Measurements from ENCODE around the gene TRIM67.
"Not testable (repeated sequence)": the region's sequence is repeated elsewhere in the genome, so short reads cannot be mapped to it uniquely, and the experiment has no call there.

Gene TRIM67

DNA sequence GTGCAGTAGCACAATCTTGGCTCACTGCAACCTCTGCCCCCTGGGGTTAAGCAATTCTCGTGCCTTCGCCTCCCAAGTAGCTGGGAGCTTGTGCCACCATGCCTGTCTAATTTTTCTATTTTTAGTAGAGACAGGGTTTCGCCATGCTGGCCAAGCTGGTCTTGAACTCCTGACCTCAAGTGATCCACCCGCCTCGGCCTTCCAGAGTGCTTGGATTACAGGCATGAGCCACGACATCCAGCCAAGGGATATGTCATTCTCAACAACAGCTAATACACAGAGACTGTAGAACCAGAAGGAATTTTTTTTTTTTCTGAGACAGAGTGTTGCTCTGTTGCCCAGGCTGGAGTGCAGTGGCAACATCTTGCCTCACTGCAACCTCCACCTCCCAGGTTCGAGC lies 3.7 kb upstream of the TRIM67 start:
- not testable (repeated sequence) for DNase-seq (ENCODE audit: low spot score)

DNA sequence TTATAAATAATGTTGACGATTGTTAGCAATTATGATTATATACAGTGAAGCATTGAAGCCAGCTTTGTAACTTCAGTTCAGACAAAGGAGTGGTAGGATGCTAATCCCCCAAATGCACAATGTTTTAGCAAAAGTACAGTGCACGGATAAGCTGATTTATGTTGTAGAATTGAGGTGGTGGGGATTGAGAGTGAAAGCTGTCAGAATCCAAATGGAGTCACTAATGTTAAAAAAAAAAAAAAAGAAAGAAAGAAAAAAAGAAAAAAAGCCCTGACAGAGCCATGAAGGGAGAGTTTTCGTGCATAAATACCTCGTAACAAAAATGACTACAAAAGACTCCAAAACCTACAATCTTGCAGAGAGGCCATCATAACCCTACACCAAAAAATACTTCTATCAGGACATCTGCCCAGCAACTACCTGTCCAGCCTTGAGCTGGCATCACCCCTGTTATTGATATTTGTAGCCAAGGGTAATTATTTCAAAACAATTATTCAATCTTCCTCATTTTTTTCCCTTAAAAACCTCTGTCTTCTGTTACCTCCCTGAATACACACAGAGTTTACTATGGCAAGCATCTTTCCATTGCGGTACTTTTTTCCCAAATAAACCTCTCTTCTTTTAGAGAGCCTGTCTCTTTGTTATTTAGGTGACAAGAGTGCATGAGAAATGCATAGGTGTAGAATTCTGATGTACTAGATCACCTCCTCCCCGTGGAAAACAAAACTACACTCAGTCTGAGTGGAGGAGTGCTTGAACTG lies 2.5 kb upstream of the TRIM67 start:
- no peak for DNase-seq (ENCODE audit: low spot score)

DNA sequence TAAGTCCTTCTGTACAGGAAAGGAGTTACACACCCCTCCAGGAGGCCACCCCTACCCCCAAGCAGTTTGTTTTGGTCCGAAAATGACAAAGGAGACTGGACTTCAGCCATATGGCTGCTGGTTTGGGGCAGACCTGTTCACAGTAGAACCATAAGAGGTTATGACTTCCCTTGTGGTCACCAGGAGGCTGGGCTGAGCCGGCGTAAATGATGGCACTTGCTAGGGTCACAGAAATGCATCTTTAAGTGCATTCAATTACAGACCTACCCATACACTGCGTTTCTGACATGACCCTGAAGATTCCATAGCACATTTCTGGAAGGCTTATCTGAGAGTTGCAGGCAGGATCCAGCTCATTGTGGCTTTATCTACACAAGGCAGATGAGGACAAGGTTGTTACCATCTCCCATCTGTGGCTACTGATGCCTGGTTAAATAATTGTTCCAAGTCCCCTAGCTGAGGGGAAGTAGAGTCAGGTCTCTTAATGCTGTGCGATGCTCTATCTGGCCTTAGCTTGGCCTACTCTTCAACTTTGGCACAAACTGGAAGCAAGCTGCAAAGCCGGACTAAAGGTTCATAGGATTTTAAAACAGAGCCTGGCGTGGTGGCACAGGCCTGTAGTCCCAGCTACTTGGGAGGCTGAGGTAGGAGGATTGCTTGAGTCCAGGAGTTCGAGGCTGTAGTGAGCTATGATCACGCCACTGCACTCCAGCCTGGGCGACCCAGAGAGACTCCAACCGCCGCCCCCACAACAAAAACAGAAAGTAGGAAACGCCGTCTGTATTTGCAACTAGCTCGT lies 1.7 kb upstream of the TRIM67 start:
- no peak for DNase-seq (ENCODE audit: low spot score)

DNA sequence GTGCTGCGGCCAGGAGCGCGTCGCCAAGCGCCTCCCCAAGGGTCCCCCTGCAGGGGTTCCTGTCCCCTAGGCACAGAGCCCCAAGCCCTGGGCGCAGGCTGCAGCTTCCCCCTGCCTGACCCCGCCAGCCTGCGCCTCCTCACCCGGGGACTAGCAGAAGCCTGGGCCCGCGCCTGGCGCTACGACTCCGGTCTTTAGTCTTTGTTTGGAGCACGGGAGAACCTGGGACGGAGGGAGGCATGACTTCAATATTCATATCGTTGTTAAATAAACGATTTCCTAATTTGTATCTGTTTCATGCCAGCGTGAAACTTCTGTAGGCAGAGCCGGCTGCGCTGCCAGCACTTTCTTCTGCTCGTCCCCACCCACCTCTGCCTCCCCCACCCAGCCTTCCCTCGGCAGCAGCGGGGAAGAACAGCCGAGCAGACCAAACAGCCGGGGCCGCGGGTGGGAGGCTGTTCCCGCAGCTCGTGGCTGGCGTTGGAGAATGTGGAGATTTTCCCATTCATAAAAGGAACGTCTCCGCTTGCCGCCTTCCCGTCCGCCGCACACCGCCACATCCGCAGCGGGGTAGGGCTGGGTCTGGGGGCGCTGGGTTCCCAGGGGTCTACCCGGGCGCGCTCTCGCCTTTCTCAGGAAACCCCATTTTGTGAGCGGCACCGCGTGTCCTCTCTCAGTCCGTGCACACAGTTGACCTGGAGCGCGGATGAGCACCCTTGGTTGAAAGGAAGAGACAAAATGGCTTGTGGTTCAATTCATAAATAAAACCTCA lies 777 bp upstream of the TRIM67 start:
- no peak for DNase-seq (ENCODE audit: low spot score)

DNA sequence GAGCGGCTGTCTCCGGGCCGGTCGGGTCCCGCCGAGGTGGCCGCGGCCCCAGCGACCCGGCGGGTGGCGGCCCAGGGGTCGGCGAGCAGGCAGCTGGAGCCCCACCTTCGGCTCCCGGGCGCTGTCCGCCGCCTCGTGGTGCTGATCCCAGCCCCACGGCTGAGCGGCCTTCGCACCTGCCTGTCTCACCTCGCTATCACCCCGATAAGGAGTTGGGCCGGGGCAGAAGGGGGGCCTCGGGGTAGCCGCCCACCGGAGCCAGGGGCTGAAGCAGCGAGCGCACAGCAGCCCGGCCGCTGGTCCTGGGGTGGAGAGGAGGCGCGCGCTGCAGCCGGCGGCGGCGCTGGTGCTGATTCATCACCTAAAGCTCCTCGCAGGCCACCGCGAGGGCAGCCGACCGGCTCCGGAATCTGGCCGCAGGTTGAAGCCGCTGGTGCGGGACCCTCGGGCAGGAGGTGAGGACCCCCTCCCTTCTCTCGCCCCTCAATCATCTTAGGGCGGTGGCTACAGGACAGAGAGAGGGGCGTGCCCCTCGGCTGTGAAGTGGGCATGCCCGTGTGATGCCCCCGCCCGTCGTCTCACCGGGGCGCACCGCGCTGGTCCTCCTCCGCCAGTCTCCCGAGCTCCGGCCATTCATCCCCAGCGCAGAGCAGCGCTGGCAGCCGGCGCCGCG lies 575 bp downstream of the TRIM67 start:
- no peak for DNase-seq (ENCODE audit: low spot score)

DNA sequence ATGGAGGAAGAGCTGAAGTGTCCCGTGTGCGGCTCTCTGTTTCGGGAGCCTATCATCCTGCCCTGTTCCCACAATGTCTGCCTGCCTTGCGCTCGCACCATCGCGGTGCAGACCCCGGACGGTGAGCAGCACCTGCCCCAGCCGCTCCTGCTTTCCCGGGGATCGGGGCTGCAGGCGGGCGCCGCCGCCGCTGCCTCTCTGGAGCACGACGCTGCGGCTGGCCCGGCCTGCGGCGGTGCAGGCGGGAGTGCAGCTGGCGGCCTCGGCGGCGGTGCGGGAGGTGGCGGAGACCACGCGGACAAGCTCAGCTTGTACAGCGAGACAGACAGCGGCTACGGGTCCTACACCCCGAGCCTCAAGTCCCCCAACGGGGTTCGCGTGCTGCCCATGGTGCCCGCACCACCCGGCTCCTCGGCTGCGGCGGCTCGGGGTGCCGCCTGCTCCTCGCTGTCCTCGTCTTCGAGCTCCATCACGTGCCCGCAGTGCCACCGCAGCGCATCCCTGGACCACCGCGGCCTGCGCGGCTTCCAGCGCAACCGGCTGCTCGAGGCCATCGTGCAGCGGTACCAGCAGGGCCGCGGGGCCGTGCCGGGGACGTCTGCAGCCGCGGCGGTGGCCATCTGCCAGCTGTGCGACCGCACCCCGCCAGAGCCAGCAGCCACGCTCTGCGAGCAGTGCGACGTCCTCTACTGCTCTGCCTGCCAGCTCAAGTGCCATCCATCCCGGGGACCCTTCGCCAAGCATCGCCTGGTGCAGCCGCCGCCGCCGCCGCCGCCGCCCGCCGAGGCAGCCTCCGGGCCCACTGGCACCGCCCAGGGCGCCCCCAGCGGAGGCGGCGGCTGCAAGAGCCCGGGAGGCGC lies 1.3 kb downstream of the TRIM67 start:
- no peak for DNase-seq (ENCODE audit: low spot score)

DNA sequence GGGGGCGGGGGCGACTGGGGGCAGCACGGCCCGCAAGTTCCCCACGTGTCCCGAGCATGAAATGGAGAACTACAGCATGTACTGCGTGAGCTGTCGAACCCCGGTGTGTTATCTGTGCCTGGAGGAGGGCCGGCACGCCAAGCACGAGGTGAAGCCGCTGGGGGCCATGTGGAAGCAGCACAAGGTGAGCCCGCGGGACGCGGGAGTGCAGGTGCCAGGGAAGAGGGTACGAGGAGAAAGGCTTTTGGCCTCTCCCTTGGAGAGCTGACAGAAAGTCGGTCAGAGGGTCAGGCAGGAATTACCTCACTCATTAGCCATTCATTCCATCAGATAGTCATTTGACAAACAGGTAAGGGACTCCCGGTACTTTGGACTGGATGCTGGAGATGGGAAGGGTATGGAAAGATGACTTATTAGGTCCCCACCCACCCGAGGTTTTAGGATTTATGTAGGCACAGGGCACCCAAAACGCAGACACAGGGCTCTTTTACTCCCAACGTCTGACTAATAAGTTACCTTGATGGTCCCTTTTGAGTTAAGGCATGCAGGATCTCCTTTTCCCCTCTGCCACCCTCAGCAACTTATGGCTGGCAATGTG lies 2.1 kb downstream of the TRIM67 start:
- DNase-seq (ENCODE audit: low spot score) = no peak

DNA sequence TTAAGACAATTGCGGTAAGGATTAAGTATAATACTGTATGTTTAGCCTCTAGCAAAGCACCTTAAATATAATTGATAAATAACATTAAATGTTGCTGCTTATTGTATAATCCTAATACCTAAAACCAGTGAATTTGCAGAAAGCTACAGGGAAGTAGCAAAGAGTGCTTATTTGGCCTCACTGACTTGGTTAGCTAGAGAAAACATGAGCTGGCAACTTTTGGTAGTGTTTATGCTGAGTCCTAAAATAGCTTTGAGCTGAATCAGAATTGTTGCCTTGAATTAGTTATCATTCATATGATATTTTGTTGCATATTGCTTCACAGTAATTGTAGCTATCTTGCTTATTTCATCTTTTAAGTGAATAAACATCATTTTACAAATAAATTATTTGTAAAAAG lies 3.5 kb downstream of the TRIM67 start:
- no peak for DNase-seq (ENCODE audit: low spot score)

DNA sequence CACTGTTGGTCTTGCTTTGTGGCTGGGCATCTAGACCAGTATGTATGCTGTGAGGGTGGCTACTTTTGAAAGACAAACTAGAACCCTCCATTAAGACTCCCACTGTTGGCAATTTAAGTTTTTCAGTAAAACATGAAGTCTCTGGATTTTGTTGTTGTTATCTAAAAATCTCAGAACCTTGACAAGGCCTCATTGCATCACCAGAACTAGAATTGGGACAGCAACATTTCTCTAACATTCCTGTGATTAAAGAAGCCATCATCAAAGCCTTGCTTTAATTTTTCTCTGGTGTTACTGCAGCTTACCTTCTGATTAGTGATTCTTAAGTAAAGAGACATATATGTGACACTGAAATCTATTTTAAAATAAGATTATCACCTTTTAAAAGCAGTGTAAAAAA lies 4.5 kb downstream of the TRIM67 start:
- DNase-seq (ENCODE audit: low spot score) = no peak

DNA sequence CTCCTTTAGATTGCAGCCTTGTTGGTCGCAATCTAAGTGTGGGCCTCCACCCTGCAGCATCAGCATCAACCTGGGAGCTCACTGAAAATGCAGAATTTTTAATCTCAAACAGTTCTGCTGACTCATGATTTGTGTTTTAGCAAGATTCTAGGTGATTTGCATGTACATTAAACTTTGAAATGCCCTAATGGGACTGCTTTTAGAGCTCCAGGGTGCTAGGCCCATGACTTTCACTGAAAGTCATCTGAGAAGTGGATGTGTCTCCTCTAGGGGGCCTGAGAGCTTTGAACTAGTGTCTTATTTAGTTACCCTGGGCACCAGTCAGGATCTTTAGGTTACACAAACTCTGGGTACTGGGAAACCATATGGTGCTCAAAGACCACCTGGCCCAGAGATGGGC lies 9.0 kb downstream of the TRIM67 start:
- peak; percentile 34 for DNase-seq (ENCODE audit: low spot score)

DNA sequence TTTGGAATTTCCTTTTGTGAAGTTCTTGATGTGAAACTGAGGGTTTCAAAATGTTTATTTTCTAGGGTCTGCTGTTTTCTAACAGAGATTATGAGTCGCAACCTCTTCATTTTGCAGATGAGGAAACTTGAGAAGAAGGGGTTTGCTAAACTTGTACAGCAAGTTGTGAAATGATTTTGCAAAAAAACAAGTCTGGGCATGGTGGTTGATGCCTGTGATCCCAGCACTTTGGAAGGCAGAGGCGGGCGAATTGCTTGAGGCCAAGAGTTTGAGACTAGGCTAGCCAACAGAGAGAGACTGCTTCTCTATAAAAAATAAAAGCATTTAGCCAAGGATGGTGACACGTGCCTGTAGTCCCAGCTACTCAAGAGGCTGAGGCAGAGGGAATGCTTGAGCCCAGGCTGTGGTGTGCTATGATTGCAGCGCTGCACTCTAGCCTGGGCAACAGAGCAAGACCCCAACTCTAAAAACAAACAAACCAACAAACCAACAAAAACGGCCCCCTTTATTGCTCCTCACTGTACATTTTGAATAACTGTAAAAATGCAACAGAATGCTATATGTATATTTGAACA lies 9.9 kb downstream of the TRIM67 start:
- no peak for DNase-seq (ENCODE audit: low spot score)

DNA sequence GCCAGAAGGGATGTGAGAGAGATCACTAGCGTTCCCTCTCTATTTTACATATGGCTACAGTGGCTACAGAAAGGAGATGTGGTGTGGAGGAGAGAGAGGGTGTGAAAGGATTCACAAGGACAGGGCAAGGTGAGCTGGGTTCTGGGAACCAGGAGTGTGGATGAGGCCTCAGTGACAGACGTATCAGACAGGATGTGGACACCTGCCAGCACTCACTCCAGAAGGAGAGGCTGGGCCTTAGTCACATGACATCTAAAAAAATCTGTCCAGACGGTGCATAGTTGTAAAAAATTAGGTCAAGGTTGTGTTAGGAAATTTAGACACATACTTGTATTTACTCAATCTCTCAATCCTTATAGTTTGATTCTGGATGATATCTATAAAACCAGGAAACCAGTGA lies 10.6 kb downstream of the TRIM67 start:
- no peak for DNase-seq (ENCODE audit: low spot score)

DNA sequence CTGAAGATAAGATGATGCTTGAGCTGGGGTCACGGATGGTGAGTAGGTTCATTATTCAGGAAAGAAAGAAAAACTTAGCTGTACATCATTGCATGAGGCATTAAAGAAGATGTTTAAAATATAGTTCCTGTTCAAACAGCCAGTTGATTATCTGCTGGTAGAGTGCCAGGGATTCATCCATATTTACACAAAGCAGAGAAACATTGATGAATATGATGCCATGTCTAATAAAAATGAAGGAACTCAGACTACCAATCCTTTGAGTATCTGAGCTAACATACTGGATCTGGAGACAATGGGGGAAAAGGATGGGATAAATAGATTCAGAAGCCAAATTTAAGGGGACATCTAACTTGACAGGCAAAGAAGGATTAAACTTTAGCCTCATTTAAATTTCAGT lies 14.6 kb downstream of the TRIM67 start:
- no peak for DNase-seq (ENCODE audit: low spot score)

DNA sequence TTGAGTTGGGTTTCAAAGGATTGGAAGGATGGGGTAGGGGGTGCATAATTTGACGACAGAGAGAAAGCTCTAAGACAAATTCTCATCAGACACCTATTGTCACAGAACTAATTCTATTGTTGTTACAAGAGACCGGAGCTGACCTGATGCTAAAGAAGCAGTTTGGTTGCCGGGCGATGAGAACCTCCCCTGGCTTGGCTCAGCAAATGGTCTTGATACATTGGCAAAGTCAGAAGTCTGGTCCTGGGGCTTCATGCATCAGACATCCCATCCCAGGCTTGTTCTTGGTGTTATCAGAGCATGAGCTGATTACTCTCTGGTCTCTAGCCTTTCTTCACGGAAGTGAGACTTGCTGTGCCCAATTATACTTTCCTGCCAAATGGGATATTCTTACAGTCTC lies 15.4 kb downstream of the TRIM67 start:
- no peak for DNase-seq (ENCODE audit: low spot score)

DNA sequence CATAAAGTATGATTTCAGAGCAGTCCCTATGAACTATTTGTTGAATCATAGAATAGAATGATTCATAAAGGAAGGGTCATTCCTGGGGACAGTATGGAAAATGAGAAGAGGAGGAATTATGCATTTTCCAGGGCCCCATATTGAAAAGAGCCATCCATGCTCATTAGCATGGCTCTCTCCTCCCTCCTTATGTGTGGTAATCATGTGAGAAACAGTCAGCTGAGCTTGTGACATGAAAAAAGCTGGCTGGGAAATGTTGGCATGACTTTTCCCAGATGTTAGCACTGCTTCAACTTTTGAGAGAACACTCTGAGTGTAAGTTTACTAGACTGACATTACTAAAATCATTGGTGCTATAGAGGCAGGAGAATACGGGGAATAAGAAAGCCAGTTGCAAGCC lies 16.1 kb downstream of the TRIM67 start:
- no peak for DNase-seq (ENCODE audit: low spot score)

DNA sequence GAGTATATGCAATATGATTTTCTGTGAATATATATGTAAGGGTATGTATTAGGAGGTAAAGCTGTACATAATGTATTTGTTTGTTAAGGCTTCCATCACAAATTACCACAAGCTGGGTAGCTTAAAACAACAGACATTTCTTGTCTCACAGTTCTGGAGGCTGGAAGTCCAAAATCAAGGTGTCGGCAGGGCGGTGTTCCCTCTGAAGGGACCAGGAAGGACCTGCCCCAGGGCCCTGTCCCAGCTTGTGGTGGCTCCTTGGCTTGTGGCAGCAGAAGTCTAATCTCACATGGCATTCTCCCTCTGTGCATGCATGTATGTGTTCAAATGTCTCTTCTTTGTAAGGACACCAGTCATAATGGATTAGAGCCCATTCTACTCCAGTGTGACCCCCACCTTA lies 17.1 kb downstream of the TRIM67 start:
- DNase-seq (ENCODE audit: low spot score) = no peak

DNA sequence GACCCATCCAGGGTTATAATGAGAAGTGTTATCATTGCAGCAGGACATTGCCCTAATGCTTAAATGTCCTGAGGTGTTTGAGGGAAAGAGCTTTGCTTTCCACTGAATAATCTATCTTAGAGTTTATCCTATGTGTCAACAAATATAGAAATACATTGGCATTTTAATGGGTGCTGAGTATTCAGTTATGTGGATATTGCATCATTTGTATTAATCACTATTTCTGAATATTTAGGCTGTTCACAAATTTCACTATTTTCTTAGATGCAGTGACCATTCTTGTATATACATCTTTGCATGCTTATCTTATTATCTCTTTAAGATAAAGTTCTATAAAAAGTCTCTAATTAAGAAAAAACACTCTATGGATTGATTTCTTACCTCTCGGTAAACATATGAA lies 18.2 kb downstream of the TRIM67 start:
- no peak for DNase-seq (ENCODE audit: low spot score)

DNA sequence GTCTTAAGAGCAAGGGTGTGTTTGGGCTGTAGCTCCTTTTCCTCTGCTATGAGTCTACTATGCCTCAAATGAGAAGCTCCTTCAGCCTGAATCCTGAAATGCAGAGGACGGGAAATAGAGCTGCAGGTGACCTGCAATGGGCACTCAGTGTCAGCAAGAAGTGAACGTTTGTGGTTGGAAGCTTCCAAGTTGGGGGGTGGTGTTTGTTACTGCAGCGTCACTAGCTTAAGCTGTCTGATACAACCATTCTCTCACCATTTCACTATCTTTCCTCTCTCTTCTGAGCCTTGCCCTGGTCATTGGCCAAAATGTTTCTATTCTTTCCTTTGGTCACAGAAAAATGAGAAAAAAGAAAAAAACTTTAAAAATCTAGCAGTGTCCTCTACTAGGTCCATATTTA lies 19.4 kb downstream of the TRIM67 start:
- DNase-seq (ENCODE audit: low spot score) = no peak

DNA sequence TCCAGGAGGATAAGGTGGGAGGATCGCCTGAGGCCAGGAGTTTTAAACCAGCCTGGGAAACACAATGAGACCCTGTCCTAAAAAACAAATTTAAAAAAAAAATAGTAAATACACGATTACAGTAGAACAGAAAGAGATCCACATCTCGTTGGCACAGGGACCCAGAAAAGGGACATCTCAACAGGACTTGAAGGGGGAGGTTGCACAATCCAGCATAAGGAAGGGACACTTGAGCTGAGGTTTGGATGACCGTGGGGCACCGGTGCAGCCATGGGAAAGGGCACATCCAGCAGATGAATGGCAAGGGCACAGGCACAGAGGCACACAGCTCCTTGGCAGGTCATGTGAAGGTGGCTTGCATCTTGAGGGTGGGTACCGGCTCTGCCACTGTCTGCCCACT lies 20.5 kb downstream of the TRIM67 start:
- no peak for DNase-seq (ENCODE audit: low spot score)
